Fibroblast of skin of left quadriceps (primary cell): ENCODE measurements around the gene HOXB5.

ENCODE experiments used
- DNase-seq, 2 experiments: peaks; one replicate each; pipeline ENCODE4 v3.0.0-alpha.2; 2013; ENCODE audit warnings: low read depth in 2 of 2

The HOXB5 gene

GRCh38 chr17:48603959-48604769 is 10.6 kb upstream of the HOXB5 start:
- no peak for DNase-seq

GRCh38 chr17:48601539-48602425 is 8.2 kb upstream of the HOXB5 start:
- DNase-seq: no peak

DNA sequence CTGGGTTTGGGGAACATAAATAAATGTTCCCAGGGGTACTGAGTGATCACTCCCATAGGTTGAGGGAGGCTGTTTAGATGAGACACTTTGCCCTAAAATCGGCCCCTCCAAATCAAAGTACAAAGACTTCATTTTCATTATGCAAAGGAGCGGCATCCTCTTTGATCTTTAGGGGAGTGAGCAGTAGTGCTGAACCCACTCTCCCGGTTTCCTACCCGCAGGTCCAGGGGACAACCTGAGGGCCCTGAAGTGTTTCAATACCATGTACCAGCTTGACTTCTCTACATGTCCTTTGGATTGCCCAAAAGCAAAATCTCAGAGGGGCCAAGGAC is 7.6 kb upstream of the HOXB5 start:
- DNase-seq: no peak

DNA sequence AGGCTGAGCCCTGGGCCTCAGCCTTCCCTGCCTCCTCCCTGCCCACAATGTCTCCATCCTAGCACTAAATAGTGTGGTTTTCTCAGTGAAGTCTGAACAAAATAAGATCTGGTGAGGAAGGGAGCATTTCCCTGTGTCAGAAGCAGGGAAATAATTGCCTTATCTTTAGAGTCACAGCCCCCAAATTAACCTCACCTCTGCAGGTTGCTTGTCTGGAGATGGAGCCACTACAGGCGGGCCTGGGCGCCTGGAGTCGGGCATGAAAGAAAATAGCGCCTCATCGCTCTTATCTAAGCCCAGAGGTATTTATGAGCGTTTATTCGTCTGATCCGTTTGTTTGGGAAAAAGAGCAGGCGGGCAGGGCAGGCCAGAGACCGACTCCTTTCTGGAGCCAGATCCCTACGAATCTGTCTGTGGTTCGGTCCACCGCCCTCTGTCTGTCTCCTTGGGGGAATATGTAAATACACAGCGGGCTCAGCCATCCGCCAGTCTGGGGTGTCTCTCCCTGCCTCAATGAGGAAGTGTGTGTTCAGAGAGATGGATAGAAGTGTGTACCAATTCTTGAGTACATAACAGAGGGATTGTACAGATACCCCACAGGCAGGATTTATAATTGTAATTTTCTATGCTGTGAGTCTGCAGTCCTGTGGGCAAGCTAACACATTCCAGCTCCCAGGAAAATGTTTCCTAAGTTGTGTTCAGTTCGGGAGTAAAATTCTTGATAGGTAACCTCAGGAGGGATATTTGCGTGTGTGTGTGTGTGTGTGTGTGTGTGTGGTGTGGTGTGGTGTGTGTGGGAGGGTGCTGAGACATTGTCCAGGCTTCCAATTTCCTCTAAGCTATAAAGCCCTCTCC is 6.9 kb upstream of the HOXB5 start:
- no peak for DNase-seq

DNA sequence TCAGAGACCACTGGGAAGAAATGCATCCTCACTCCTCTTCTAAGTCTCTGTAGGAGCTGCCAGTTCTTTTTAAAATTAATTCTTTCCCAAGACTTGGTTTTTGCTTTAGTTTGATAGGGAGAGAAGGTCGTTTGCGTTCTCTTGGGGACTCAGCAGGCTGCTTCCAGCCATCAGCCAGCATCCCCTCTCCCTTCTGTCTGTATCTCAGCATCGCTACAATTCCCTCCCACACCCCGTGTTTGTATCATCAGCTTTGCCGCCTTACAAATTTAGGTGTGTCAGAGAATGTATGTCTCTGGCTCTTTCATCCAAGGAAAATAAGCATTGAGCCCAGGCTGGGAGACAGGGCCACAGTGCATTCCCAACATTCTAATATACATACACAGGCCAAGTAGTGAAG is 5.8 kb upstream of the HOXB5 start:
- no peak for DNase-seq

- DNase-seq: no peak
Observed at GRCh38 chr17:48598736-48599135, 5.2 kb upstream of the HOXB5 start.

- DNase-seq: no peak
Observed at GRCh38 chr17:48597778-48598631, 4.4 kb upstream of the HOXB5 start.

DNA sequence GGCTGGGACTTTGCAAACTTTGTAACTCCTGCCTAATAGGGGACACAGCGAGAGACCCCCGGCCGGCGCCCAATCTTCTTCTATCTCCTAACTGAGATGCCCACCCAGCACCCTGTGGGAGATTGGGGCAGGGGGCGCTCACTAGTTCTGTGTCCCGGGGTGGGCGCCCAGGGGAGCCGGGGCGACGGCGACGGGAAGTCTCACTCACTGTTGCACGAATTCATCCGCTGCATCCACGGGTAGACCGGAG is 3.9 kb upstream of the HOXB5 start:
- DNase-seq: no peak

DNA sequence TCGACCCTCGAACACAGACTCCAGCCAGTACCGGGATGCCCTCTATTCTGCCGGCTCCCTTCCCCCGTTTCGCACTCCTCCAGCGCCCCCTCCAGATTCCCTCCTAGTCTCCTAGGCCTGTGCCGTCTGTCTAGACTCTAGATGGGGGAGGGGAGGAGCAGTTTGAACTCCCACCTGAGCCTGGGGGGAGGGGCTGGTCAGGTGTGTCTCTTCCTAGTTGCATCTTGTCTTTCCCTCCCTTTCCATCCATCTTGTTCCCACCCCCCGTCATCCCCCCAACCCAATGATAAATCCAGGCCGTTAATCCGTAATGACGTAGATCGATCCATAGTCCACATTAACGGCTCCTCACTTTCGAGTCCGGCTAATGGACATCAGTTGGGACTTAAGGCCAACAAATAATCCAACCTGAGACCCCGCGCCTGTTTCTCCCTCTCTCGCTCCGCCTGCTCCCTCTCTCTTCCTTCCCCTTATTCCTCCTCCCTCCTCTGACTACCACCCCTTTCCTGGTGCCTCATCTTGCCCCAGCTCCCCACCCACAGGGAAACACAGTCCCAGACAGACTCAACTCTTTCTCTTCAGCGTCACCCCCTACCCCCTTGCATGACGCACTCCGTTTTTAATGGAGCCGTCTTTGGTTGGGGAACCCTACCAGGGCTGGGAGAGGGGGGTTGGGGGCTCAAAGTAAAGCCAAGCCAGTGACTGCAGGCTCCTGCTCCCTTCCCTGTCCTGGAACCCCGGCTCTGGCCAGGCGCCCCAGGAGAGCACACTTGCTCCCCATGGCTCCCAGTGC is 3.4 kb upstream of the HOXB5 start:
- DNase-seq: no peak

- no peak for DNase-seq
Observed at GRCh38 chr17:48596000-48596734, 2.6 kb upstream of the HOXB5 start.

DNA sequence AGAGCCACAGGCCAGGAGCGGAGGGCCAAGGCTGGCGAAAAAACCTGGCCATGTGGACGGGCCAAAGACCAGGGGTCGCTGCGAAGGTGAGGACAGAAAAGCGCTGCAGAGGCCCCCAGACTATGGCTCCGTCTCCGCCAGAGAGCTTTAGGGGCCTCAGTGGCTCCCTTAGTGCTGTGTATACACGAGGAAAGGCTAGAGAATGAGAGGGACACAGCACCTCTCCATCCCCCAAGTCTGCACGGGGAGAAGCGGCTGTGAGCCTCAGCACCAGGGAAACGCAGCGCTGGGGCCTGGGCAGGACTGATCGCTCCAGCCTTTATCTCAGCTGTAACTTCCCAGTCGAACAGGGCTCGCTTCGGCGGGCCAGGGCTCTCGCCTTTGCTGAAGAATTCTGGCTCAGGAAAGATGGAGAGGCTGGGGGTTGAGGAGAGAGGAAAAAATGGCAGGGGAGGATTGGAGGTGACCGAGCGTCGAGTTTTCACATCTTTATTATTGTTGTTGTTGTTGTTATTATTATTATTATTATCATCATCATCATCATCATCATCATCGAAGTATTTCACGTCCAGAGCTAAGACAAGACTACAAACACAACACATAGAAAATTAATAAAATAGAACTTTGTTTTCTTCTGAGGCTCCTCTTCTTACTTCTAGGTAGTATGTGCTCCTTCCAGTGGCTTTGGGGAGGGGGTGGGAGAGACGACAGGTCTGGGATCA is 1.9 kb upstream of the HOXB5 start:
- DNase-seq: no peak

DNA sequence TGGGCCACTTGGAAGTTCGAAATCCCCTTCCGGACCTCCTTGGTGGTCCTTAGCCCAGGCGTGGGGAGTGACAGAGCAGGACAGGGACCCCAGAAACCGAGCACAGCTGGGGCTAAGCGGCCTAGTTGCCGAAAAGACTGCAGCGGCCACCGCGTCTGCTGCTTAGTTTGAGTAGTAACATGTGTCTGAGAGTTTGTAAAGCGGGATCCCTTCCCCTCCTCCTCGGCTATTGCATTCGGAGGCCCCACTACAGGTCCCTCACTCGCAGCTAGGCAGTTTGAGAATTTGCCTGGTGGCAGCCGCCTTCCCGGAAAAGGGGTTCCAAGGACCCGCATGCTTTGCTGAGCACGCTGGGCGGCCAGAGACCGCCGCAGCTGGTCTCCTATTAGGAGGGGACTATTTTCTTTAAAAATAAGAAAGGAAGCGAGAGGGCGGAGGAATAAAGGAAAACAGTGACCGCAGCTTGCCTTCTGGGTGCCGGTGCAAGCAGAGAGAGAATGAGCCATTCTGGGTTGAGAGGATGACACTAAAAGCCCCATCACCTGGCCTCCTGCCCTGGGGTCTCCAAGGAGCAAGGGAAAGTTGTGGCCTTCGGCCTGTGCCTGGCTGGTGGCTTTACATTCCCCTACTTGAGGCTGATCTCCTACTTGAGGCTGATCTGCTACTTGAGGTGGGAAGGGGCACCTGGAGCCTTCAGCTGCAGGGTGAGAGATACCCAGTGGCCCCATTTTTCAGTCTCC is 1.1 kb upstream of the HOXB5 start:
- no peak for DNase-seq

DNA sequence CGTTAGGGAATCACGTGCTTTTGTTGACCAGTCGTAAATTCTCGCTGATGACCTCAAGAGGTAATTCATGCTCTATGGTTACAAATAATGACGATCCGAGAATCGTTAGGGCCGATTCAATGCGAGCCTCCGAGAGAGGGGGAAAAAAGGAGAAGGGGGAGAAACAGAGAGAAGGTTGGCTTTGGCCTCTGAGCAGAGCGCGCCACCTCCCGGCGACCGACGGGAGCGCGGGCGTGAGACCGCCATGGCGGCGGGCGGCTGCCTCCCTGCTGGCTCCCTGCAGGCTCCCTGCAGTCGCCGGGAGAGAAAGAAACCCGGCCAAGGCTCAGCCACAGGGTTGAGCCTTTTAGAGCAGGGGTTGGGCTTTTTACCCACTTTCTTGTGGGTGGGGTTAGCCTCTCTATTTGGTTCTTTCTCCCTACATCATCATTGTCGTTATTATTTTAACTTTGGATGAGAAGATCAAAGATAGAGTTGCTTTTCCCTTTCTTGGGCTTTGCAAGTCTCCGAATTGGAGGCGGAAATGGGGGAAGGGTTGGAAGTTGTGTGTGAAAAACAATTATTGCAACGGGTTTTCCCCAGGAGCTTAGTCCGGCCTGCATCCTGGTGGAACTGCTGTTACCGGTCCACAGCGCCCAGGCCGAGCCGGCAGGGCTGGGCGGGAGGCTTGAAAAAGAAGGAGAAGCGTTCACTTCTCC is 410 bp upstream of the HOXB5 start:
- peak; percentile 92 to 94 for DNase-seq

GRCh38 chr17:48592577-48592976 is 1.0 kb downstream of the HOXB5 start:
- no peak for DNase-seq

DNA sequence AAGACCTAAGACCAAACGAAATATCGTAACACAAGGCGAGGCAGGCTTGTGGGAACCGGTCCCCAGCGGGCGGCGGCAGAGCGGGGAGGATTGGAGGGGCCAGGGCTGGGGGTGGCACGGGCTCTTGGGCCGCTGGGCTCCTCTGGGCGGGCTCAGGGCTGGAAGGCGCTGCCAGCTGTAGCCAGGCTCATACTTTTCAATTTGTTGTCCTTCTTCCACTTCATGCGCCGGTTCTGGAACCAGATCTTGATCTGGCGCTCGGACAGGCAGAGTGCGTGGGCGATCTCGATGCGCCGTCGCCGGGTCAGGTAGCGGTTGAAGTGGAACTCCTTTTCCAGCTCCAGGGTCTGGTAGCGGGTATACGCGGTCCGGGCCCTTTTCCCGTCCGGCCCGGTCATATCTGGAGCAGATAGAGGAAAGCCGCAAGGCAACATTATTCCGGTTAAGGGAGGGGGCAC is 1.5 kb downstream of the HOXB5 start:
- DNase-seq: no peak

DNA sequence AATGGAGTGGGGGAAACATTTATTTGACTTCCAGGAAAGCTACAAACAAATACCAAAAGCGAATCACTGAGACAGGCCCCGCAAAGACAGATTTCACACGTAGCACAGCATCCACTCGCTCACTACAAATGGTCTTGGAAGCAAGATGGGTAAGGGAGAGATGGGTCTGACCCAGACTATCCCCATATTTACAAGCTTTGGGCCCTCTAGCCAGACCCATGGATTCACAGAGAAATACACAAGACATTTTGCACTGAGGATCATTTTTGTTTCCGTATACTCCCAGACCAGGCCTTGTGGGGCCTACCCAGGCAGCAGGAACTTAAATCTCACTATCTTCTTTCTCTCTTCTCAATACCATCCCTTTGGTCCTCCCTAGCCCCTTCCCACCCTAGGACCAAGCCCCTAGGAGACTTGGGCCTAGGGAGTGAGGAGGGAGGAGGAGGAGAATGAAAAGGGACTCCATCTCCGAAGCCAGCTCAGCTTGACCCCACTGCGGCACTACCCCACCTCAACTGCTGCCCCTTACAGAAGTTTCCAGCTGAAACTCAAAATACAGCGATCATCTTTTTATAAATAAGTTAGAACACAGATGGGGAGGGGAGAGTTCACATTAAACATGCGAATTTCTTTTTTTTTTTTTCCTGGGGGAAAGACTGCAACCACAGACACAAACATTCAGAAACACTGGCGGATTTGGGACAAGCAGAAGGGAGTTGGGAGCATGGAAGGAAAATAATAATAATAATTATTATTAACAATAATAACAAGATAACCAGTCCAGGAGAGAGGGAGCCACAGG is 2.1 kb downstream of the HOXB5 start:
- DNase-seq: no peak

GRCh38 chr17:48590607-48591161 is 2.9 kb downstream of the HOXB5 start:
- DNase-seq: no peak
